Bronchial epithelial cell (primary cell): ENCODE data around the gene FXYD6. TPM values are rescaled to one million over a fixed set of nuclear protein-coding genes. Genes with fewer than 3 reads are reported as not detected.

ENCODE experiments used
- DNase-seq: peaks from one replicate; pipeline ENCODE4 v3.0.0-alpha.2; 2010; ENCODE audit warnings: low read depth
- FAIRE-seq: peaks from 2 replicates; lab custom pipeline; 2011; peaks lifted over from hg19 to GRCh38; lab: Jason Lieb, UNC
- H3K27me3 ChIP-seq: 2 replicates; pipeline ENCODE4 v1.5.1; 2011; ENCODE audit warnings: low read length; ENCODE audit not compliant: control insufficient read depth, insufficient read depth
- H3K36me3 ChIP-seq: 2 replicates; pipeline ENCODE4 v1.5.1; 2011; ENCODE audit warnings: low read length; ENCODE audit not compliant: control insufficient read depth, insufficient read depth
- H3K4me3 ChIP-seq: 2 replicates; pipeline ENCODE4 v1.5.1; 2011; ENCODE audit warnings: mild to moderate bottlenecking, low read depth, low read length, control low read depth
- CTCF ChIP-seq: IDR thresholded peaks from 2 replicates; pipeline ENCODE4 v1.5.1; 2011; ENCODE audit warnings: mild to moderate bottlenecking, moderate library complexity, low read length, control low read depth, inconsistent platforms; ENCODE audit not compliant: insufficient read depth, severe bottlenecking
- total RNA-seq: library from RNA; depleted of rRNA; stranded (reverse); fragments of >200 nt; gene quantifications from 2 replicates; pipeline ENCODE4 v1.2.1, GENCODE V29; 2014

FXYD6 gene
- total RNA-seq, 1 donor from 2014 or later: not detected

- H3K27me3 ChIP-seq: peaks cover 20% of the 10 kb centered on the region
These were observed 82.9 kb downstream of the FXYD6 start for GRCh38 chr11:117793583-117793982.

GRCh38 chr11:117792992-117793391 lies 83.5 kb downstream of the FXYD6 start:
- no peak for FAIRE-seq
- no peak for TF ChIP-seq CTCF
- no peak for DNase-seq
- Histone ChIP-seq H3K4me3 (no peak overlapping the region), H3K27me3 (peaks cover 19% of the 10 kb centered on the region), H3K36me3 (no peaks in the 10 kb centered on the region)

More at GRCh38 chr11:117793583-117793982, 82.9 kb downstream of the FXYD6 start:
- no peak for TF ChIP-seq CTCF
- DNase-seq: no peak
- no peak for FAIRE-seq
- Histone ChIP-seq H3K36me3 (no peaks in the 10 kb centered on the region), H3K4me3 (no peak overlapping the region)

GRCh38 chr11:117792241-117792640 lies 84.2 kb downstream of the FXYD6 start:
- TF ChIP-seq CTCF: no peak
- Histone ChIP-seq H3K27me3 (peaks cover 17% of the 10 kb centered on the region), H3K4me3 (no peak overlapping the region), H3K36me3 (no peaks in the 10 kb centered on the region)
- DNase-seq: no peak
- FAIRE-seq: no peak

- TF ChIP-seq CTCF: no peak
- Histone ChIP-seq H3K4me3 (no peak overlapping the region), H3K36me3 (no peaks in the 10 kb centered on the region), H3K27me3 (peaks cover 5% of the 10 kb centered on the region)
- FAIRE-seq (no peak), DNase-seq (no peak)
These were observed 86.2 kb downstream of the FXYD6 start for GRCh38 chr11:117790279-117790678.

- peaks cover 2% of the 10 kb centered on the region for H3K27me3 ChIP-seq
These were observed 87.2 kb downstream of the FXYD6 start for GRCh38 chr11:117789241-117789640.

More at GRCh38 chr11:117789241-117789640, 87.2 kb downstream of the FXYD6 start:
- DNase-seq (no peak), FAIRE-seq (no peak)
- H3K36me3 ChIP-seq: no peaks in the 10 kb centered on the region
- H3K4me3 ChIP-seq: no peak overlapping the region
- TF ChIP-seq CTCF: no peak

Other genes starting within 250 kb of the FXYD6 start
- under 0.01 TPM in 1 of 2 replicates, not detected in the other for gene DSCAML1, start 79.4 kb downstream of the FXYD6 start, total RNA-seq
- not detected in 2 replicates for gene FXYD2, start 51.9 kb downstream of the FXYD6 start, total RNA-seq
- gene TMPRSS13, start 52.7 kb upstream of the FXYD6 start, total RNA-seq: 0.53 and 11.5 TPM in 2 replicates
- 0.13 TPM in 1 of 2 replicates, not detected in the other for gene IL10RA, start 109.7 kb upstream of the FXYD6 start, total RNA-seq
- gene TMPRSS4, start 200.4 kb upstream of the FXYD6 start, total RNA-seq: 42.4 and 202 TPM in 2 replicates
- gene SMIM35, start 210.3 kb upstream of the FXYD6 start, total RNA-seq: not detected in 2 replicates